Colon (tissue), 2 donors: ENCODE results near the gene PXN.

Source experiments
- FAIRE-seq: peaks from 2 replicates; lab custom pipeline; 2012; peaks lifted over from hg19 to GRCh38; lab: Jason Lieb, UNC
- donor health status: control.
- donor health status: control.

Gene PXN

GRCh38 chr12:120172053-120172452 lies 93.5 kb downstream of the PXN start:
- FAIRE-seq: no peak

GRCh38 chr12:120170631-120171030 lies 94.9 kb downstream of the PXN start:
- no peak for FAIRE-seq

DNA sequence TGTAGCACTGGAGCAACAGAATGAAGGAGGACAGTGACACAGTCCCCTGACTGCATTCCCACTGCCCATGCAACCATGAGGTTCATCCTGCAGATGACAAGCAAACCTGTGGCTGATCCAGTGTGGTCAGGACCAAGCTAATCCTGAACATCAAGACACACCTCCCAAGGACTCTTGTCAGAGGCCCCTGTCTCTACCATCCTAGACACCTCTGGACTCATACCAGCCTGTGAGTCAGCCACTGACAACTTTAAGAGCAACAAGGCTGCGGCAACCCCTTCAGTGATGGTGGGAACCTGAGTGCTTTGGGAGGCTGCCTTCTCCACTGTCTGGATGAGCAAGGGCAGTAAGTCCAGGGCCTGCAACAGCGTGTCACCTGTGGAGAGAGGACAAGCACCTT lies 95.6 kb downstream of the PXN start:
- FAIRE-seq: no peak

GRCh38 chr12:120168337-120168736 lies 97.2 kb downstream of the PXN start:
- no peak for FAIRE-seq

DNA sequence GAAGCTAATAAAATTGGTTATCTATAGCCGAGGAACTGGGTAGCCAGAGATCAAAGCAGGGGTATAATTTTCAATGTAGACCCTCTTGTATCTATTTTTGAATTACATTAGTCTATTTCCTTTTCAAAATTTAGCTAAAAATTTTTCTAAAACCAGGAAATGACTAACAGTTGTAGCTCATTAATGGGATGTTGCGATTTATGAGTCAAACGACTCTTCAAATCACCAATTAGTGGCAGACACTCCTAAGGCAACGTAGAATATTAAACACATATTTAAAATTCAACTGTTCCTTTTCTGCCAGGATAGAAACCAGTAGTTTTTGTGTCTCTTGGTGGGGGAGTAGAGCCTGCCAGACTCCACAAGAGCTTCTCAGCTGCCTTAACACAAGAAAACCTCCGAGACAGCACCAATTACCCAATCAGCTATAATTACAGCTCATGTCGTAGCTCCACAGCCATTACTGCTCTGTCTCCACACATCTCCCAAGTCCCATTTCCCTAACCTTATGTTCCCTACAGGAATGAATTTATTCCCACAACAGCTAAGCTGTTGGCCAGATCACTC lies 97.9 kb downstream of the PXN start:
- no peak for FAIRE-seq

GRCh38 chr12:120164293-120164692 lies 101.2 kb downstream of the PXN start:
- no peak for FAIRE-seq

DNA sequence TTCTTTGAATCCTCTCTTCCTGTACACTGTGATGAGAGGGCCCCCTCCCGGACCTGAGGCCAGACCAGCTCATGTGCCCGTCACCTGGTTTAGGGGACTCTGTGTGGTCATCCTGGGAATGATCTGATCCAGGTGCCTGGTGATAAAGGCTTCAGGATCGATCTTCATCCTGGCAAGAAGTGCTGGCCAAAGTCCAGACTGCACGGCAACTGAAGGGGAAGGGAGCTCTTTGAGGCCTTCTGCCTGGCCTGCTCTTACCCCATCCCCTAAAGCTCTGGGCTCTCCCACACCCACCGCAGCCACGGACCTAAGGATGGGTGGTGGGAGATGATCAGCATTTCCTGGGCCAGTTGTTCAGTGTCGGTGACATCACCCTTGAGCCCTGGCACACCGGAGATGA lies 102.8 kb downstream of the PXN start:
- FAIRE-seq: no peak

DNA sequence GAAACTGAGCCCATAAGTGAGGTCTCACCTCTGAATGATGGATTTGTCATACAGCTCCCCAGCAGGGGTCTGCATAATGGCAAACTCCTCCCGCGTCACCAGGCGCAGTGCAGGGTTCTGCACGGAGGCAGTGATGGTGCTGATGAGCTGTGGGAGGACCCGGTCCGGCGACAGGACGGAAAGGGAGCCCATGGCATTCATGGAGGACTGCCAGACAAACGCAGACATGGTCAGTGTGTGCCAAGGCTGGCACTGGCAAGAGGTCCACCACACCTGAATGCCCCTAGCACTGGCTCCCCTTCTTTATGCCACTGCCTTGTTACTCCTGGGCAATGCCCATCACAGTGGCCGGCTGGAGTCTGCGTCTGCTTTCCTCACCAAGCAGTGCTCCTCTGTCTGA lies 103.7 kb downstream of the PXN start:
- FAIRE-seq: no peak
